Tibial nerve (tissue), 4 donors: ENCODE results near the gene INPPL1. TPM values are rescaled to one million over a fixed set of nuclear protein-coding genes. Genes with fewer than 3 reads are reported as not detected.

Experiments
- DNase-seq, 2 donors: peaks; one replicate each; pipeline ENCODE4 v3.0.0-alpha.2; 2019; ENCODE audit warnings: low spot score in 2 of 2
- H3K27ac ChIP-seq, 4 donors: fragments of 200-600 bp; sonication (generic) in 3 of 4; one replicate each; pipeline ENCODE4 v1.5.1; 2017 to 2019; ENCODE audit warnings: mild to moderate bottlenecking in 1 of 4
- H3K27me3 ChIP-seq, 2 donors: fragments of 200-600 bp; sonication (generic) in 1 of 2; one replicate each; pipeline versions ENCODE4 v1.5.1 to v1.6.0; 2017 to 2019
- H3K36me3 ChIP-seq, 3 donors: fragments of 200-600 bp; sonication (generic); one replicate each; pipeline ENCODE4 v1.5.1; 2018 to 2019
- H3K4me1 ChIP-seq, 4 donors: fragments of 200-600 bp; sonication (generic) in 3 of 4; one replicate each; pipeline ENCODE4 v1.5.1; 2017 to 2019
- H3K4me3 ChIP-seq, 4 donors: fragments of 200-600 bp; sonication (generic) in 3 of 4; one replicate each; pipeline ENCODE4 v1.5.1; 2017 to 2019; ENCODE audit warnings: mild to moderate bottlenecking in 1 of 4, moderate library complexity in 1 of 4
- H3K9me3 ChIP-seq, 4 donors: fragments of 200-600 bp; sonication (generic) in 3 of 4; one replicate each; pipeline ENCODE4 v1.5.1; 2017 to 2019
- CTCF ChIP-seq, 5 experiments: fragments of 200-600 bp in 3 of 5; fragments of 450-650 bp in 2 of 5; sonication (generic) in 3 of 5; IDR thresholded peaks; one replicate each; pipeline ENCODE4 v1.5.1; 2016 to 2019; ENCODE audit warnings: antibody characterized with exemption in 5 of 5, mild to moderate bottlenecking in 3 of 5, moderate library complexity in 2 of 5
- EP300 ChIP-seq, 2 donors: sonication (generic); formaldehyde crosslinking; IDR thresholded peaks; one replicate each; pipeline ENCODE4 v1.6.1; 2017; ENCODE audit warnings: antibody characterized with exemption in 2 of 2, mild to moderate bottlenecking in 1 of 2
- POLR2A ChIP-seq, 2 donors: fragments of 450-650 bp; IDR thresholded peaks; one replicate each; pipeline ENCODE4 v1.6.1; 2017; ENCODE audit warnings: antibody characterized with exemption in 2 of 2, mild to moderate bottlenecking in 2 of 2, moderate library complexity in 2 of 2
- WGBS, 2 donors: methylation state at CpG; one replicate each; pipeline ENCODE4 v1.1.5; 2018; 5-methylcytosine and 5-hydroxymethylcytosine counted together
- total RNA-seq, 4 donors: library from RNA; depleted of rRNA; stranded (reverse); fragments of >200 nt; gene quantifications; one replicate each; pipeline ENCODE4 v1.1.0, GENCODE V29; 2016

The INPPL1 gene
- total RNA-seq, 4 donors from 2014 or later, result 73.6 to 137 (median 94.8) TPM

DNA sequence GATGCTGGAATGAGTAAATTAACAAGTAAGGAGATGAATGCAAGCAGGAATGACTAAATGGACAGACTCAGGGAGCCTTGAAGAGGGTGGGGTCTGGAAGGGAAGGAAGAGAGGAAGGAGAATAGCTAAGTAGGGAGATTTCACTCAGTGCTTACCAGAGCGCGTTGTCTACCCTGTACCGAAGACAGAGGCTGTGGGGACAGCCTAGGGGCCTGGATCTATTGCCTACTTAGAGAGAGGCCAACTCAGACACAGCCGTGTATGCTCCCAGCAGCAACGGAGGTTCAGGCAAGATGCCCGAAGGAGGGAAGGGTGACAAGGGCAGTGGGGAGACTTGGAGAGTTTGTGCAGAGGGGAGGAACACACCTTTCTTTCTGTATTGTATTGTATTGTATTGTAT, 7.9 kb upstream of the INPPL1 start, which contains the start of gene FOLR2:
Gene FOLR2 (plus strand): TSS at position 157 of the 400 bp plus-strand sequence. CDS start 1,791 bp downstream, outside the sequence.
- TF ChIP-seq CTCF (IDR thresholded peaks at IDR 0.05) (no peak), POLR2A (IDR thresholded peaks at IDR 0.05) (no peak)
- no peaks in the 10 kb centered on the region for H3K36me3 ChIP-seq
- no peak within 1 kb of the TSS for H3K27ac ChIP-seq
- peaks cover 0 to 3% (median 1%) of the 10 kb centered on the region in 4 donors for H3K4me1 ChIP-seq
- no peaks in the 10 kb centered on the region for H3K9me3 ChIP-seq
- H3K4me3 ChIP-seq, result peak within 1 kb of the TSS in 2 of 4 donors; percentile 7 to 38
- DNase-seq, result no peak
- WGBS, 2 donors, result 76 to 78% methylated on average over 6 of the region's 6 CpGs
- H3K27me3 ChIP-seq, result no peaks in the 10 kb centered on the region

GRCh38 chr11:72217841-72218240, 6.7 kb upstream of the INPPL1 start:
- WGBS, 2 donors, result 31 to 46% methylated on average over 2 of the region's 2 CpGs
- TF ChIP-seq CTCF (IDR thresholded peaks at IDR 0.05) (no peak), EP300 (IDR thresholded peaks at IDR 0.05) (no peak), POLR2A (IDR thresholded peaks at IDR 0.05) (no peak)
- Histone ChIP-seq H3K36me3 (no peaks in the 10 kb centered on the region), H3K27me3 (no peaks in the 10 kb centered on the region), H3K4me1 (peaks cover 0 to 14% (median 11%) of the 10 kb centered on the region in 4 donors), H3K9me3 (no peaks in the 10 kb centered on the region), H3K27ac (peak overlapping the region in 2 of 4 donors; percentile 15 to 60), H3K4me3 (peak overlapping the region in 1 of 4 donors; percentile 38)
- DNase-seq, result no peak

GRCh38 chr11:72218251-72218745, 6.3 kb upstream of the INPPL1 start:
- peaks cover 0 to 14% (median 11%) of the 10 kb centered on the region in 4 donors for H3K4me1 ChIP-seq
- no peak for DNase-seq
- no peaks in the 10 kb centered on the region for H3K27me3 ChIP-seq
- no peak for TF ChIP-seq CTCF (IDR thresholded peaks at IDR 0.05)
- TF ChIP-seq EP300 (IDR thresholded peaks at IDR 0.05), result no peak
- TF ChIP-seq POLR2A (IDR thresholded peaks at IDR 0.05), result no peak
- H3K9me3 ChIP-seq, result no peaks in the 10 kb centered on the region
- peak overlapping the region in 2 of 4 donors; percentile 15 to 60 for H3K27ac ChIP-seq
- WGBS, 2 donors, result 82 to 87% methylated on average over 5 of the region's 5 CpGs
- H3K36me3 ChIP-seq, result no peaks in the 10 kb centered on the region
- H3K4me3 ChIP-seq, result peak overlapping the region in 1 of 4 donors; percentile 20

DNA sequence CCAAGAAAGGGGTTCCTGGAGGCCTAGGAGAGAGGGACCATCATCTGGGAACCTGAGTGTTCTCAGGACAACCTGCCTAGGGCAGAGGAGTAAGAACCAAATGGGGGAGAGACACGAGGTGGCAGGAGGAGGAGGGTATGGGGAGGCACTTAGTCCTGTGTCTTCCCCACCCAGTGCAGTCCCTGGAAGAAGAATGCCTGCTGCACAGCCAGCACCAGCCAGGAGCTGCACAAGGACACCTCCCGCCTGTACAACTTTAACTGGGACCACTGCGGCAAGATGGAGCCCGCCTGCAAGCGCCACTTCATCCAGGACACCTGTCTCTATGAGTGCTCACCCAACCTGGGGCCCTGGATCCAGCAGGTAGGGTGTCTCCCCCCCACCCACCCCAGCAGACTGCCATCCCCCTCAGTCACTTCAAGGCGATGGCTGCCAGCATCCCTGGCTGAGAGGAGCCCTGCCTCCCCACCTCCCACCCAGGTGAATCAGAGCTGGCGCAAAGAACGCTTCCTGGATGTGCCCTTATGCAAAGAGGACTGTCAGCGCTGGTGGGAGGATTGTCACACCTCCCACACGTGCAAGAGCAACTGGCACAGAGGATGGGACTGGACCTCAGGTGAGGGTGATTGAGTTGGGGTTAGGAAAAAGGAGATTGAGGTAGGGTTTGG, 3.7 kb upstream of the INPPL1 start:
- Histone ChIP-seq H3K9me3 (no peaks in the 10 kb centered on the region), H3K27me3 (no peaks in the 10 kb centered on the region), H3K4me1 (peaks cover 0 to 23% (median 19%) of the 10 kb centered on the region in 4 donors), H3K4me3 (no peak overlapping the region), H3K27ac (no peak overlapping the region), H3K36me3 (no peaks in the 10 kb centered on the region)
- no peak for TF ChIP-seq CTCF (IDR thresholded peaks at IDR 0.05)
- no peak for TF ChIP-seq POLR2A (IDR thresholded peaks at IDR 0.05)
- no peak for TF ChIP-seq EP300 (IDR thresholded peaks at IDR 0.05)
- no peak for DNase-seq
- 82 to 91% methylated on average over 7 to 9 of the region's 10 CpGs for WGBS, 2 donors

DNA sequence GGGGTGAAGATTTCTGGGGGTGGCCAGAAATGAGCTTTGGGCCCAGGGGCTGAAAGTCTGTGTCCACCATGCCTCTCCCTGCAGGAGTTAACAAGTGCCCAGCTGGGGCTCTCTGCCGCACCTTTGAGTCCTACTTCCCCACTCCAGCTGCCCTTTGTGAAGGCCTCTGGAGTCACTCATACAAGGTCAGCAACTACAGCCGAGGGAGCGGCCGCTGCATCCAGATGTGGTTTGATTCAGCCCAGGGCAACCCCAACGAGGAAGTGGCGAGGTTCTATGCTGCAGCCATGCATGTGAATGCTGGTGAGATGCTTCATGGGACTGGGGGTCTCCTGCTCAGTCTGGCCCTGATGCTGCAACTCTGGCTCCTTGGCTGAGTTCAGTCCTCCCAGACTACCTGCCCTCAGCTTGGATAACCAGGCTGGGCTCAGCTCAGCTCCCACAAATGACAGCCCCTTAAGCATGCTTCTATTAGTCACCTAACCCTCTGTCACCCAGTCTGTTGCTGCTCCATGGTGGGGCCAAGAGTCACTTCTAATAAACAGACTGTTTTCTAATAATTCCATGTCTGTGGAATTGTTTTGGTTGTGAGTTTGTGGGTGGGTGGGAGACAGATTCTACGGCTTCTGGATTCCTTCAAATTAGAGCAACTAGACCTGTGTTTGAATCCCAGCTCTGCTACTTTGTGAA, 3.0 kb upstream of the INPPL1 start:
- TF ChIP-seq EP300 (IDR thresholded peaks at IDR 0.05) (no peak), CTCF (IDR thresholded peaks at IDR 0.05) (no peak), POLR2A (IDR thresholded peaks at IDR 0.05) (no peak)
- Histone ChIP-seq H3K4me3 (no peak overlapping the region), H3K4me1 (peaks cover 0 to 30% (median 23%) of the 10 kb centered on the region in 4 donors), H3K27ac (peak overlapping the region in 2 of 4 donors; percentile 96 to 97), H3K9me3 (no peaks in the 10 kb centered on the region), H3K36me3 (peaks cover 0 to under 1% (median 0%) of the 10 kb centered on the region in 3 donors), H3K27me3 (no peaks in the 10 kb centered on the region)
- 68 to 71% methylated on average over 7 of the region's 7 CpGs for WGBS, 2 donors
- DNase-seq, result no peak
